Globus pallidus (tissue), 1 donor: Measurements from ENCODE around the gene COMMD6.

Experiments used
- DNase-seq: peaks from one replicate; pipeline ENCODE4 v3.0.0-alpha.2; 2015; ENCODE audit warnings: low spot score

Gene COMMD6

GRCh38 chr13:75521956-75522355, 15.7 kb downstream of the COMMD6 start:
- no peak for DNase-seq

- DNase-seq: no peak
Measured at GRCh38 chr13:75518439-75519088, 19.1 kb downstream of the COMMD6 start.

- DNase-seq: no peak
Measured at GRCh38 chr13:75514080-75514995, 23.3 kb downstream of the COMMD6 start.

GRCh38 chr13:75513271-75513670, 24.4 kb downstream of the COMMD6 start:
- DNase-seq: no peak

- DNase-seq: peak; percentile 45
Measured at GRCh38 chr13:75512253-75512652, 25.4 kb downstream of the COMMD6 start.

GRCh38 chr13:75511051-75511625, 26.5 kb downstream of the COMMD6 start:
- DNase-seq: no peak

- DNase-seq: no peak
Measured at GRCh38 chr13:75508002-75508548, 29.6 kb downstream of the COMMD6 start.

- DNase-seq: peak; percentile 14
Measured at GRCh38 chr13:75507027-75508001, 30.3 kb downstream of the COMMD6 start.

- DNase-seq: no peak
Measured at GRCh38 chr13:75506018-75506417, 31.6 kb downstream of the COMMD6 start.

GRCh38 chr13:75505327-75505726, 32.3 kb downstream of the COMMD6 start:
- peak; percentile 41 for DNase-seq

- no peak for DNase-seq
Measured at GRCh38 chr13:75495938-75496337, 41.7 kb downstream of the COMMD6 start.

GRCh38 chr13:75494491-75494890, 43.1 kb downstream of the COMMD6 start:
- no peak for DNase-seq

- no peak for DNase-seq
Measured at GRCh38 chr13:75493156-75493555, 44.5 kb downstream of the COMMD6 start.

GRCh38 chr13:75492389-75492788, 45.3 kb downstream of the COMMD6 start:
- no peak for DNase-seq

GRCh38 chr13:75491376-75491775, 46.3 kb downstream of the COMMD6 start:
- no peak for DNase-seq

GRCh38 chr13:75489502-75490263, 48.0 kb downstream of the COMMD6 start:
- DNase-seq: no peak

- DNase-seq: no peak
Measured at GRCh38 chr13:75486146-75487062, 51.2 kb downstream of the COMMD6 start.

- no peak for DNase-seq
Measured at GRCh38 chr13:75485286-75486062, 52.2 kb downstream of the COMMD6 start.

- DNase-seq: no peak
Measured at GRCh38 chr13:75482820-75483079, 54.9 kb downstream of the COMMD6 start.
